Vagina (tissue), 2 donors: ENCODE measurements around the gene SLC10A7.

ENCODE experiments used
- POLR2A ChIP-seq, 2 donors: fragments of 450-650 bp; IDR thresholded peaks; one replicate each; pipeline ENCODE4 v1.6.1; 2017; ENCODE audit warnings: antibody characterized with exemption in 2 of 2, mild to moderate bottlenecking in 2 of 2, moderate library complexity in 2 of 2
- POLR2AphosphoS5 ChIP-seq, 2 donors: sonication (generic); formaldehyde crosslinking; IDR thresholded peaks; one replicate each; pipeline ENCODE4 v1.9.0; 2017; ENCODE audit warnings: antibody characterized with exemption in 2 of 2, mild to moderate bottlenecking in 2 of 2, low read depth in 1 of 2; ENCODE audit not compliant: insufficient read depth in 1 of 2
- TF ChIP-seq, protein P1 (sequence below), 3 experiments: fragments of 450-650 bp in 2 of 3; fragments of 200-600 bp in 1 of 3; sonication (generic) in 1 of 3; IDR thresholded peaks; one replicate each; pipeline ENCODE4 v1.5.1; 2017 to 2019; ENCODE audit warnings: antibody characterized with exemption in 3 of 3, mild to moderate bottlenecking in 2 of 3, moderate library complexity in 2 of 3

DNA sequence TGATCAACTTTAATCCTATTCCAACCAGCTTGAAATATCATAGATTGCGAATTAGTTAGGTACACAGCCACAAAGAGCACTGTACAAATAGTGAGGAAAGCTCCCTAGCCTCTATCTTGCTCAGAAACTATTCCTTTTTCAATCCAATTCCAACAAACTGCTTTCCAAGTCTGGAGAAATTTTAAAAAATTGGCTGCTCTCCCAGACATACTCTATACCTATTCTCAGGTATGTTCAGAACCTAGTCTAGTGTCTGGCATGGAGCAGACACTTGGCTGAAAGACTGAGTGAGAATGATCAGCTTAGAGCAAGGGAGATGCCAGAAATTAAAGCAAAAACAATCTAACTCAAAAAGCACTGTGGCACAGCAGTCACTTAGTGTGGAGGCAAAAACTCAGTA, 105.9 kb downstream of the SLC10A7 start:
- TF ChIP-seq, protein P1, sequence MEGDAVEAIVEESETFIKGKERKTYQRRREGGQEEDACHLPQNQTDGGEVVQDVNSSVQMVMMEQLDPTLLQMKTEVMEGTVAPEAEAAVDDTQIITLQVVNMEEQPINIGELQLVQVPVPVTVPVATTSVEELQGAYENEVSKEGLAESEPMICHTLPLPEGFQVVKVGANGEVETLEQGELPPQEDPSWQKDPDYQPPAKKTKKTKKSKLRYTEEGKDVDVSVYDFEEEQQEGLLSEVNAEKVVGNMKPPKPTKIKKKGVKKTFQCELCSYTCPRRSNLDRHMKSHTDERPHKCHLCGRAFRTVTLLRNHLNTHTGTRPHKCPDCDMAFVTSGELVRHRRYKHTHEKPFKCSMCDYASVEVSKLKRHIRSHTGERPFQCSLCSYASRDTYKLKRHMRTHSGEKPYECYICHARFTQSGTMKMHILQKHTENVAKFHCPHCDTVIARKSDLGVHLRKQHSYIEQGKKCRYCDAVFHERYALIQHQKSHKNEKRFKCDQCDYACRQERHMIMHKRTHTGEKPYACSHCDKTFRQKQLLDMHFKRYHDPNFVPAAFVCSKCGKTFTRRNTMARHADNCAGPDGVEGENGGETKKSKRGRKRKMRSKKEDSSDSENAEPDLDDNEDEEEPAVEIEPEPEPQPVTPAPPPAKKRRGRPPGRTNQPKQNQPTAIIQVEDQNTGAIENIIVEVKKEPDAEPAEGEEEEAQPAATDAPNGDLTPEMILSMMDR (IDR thresholded peaks at IDR 0.05), result no peak
- no peak for TF ChIP-seq POLR2A (IDR thresholded peaks at IDR 0.05)
- TF ChIP-seq POLR2AphosphoS5 (IDR thresholded peaks at IDR 0.05; ENCODE audit: insufficient read depth in 1 of 2, low read depth in 1 of 2), result no peak
